HG03442 (cell line): Measurements from ENCODE around the gene CELF5.
A peak's percentile ranks its signal among the peaks of the same experiment; 100 is the strongest.
"Not testable (repeated sequence)": the region's sequence is repeated elsewhere in the genome, so short reads cannot be mapped to it uniquely, and the experiment has no call there.

Experiments used
- ATAC-seq: cut with Tn5 transposase; IDR thresholded peaks from one replicate; pipeline ENCODE4 v1.9.1; 2021; ENCODE audit warnings: mild to moderate bottlenecking, moderate library complexity; ENCODE audit not compliant: unreplicated experiment

The CELF5 gene

GRCh38 chr19:3270902-3271301 lies 46.4 kb downstream of the CELF5 start:
- no peak for ATAC-seq

- no peak for ATAC-seq
These were observed 48.0 kb downstream of the CELF5 start for GRCh38 chr19:3272401-3272931.

DNA sequence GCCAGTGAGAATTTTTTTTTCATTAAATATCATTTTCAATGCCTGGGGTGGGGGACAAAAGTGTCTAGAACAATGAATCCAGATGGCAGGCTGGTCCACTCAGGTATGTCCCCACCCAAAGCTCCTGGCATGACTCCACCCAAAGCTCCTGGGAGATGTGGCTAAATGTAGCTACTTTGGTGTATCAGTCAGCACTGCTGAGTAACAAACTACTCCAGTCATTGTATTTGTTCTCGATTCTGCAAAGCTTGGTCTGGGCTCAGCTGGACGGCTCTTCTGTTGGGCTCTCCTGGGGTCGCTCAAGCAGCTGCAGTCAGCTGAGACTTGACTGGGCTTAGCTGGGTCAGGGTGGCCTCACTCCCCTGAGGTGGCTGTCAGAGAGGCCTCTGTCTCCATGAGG lies 48.5 kb downstream of the CELF5 start:
- no peak for ATAC-seq

DNA sequence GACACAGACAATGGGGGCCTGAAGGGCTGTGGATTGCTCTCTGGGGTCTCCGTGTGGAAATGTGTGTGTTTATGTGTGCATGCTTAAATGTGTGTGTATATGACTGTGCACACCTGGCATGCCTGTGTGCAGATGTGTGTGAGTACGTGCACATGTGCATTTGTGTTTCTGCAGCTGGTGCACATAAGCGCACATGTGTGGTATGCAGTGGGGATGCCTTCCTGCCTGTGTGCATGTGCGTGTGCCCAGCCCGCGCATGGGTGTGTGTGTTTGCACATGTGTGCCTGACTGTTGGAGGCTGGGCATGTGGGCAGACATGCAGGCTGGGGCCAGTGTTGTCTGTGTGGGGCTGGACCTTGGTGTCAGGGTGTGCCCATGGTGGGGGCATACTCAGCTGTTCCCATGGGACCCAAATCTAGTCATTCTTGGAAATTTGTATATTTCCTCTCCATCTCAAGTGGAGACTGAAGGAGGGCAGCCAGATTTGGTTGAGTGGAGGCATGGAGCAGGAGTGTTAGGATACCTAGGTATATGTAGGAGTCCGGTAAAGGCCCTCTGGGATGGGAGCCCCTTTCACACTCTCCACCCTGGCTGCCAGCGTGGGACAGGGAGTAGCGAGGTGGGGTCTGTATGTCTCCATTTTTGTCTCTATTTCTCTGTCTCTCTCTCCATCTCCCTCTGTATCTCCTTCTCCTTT lies 49.9 kb downstream of the CELF5 start:
- no peak for ATAC-seq

GRCh38 chr19:3274942-3275582 lies 50.6 kb downstream of the CELF5 start:
- ATAC-seq = no peak

DNA sequence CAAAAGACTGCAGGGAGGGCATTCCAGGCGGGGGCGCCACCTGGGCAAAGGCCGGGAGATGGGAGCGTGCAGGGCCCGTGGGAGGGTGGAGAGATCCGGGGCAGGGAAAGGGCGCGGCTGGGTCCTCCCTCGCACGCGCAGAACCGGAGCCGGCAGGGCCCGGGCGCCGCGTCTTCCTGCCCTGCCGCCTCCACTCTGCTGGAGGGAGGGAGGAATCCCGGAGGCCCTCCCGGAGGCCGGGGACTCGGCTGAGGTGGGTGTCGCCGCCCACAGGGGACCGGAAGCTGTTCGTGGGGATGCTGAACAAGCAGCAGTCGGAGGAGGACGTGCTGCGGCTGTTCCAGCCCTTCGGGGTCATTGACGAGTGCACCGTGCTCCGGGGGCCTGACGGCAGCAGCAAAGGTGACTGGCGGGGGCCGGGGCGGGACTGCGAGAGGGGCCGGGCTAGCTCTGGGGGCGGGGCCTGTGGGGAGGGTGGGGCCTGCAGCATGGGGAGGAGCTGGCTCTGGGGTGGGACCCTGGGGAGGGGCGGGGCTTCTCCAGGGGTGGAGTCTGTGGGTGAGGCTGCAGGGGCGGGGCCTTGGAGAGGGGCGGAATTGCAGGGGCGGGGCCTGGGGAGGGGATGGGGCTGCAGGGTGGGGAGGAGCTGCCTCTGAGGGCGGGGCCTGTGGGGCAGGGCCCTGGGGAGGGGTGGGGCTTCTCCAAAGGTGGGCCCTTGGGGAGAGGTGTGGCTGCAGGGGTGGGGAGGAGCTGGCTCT lies 51.3 kb downstream of the CELF5 start:
- ATAC-seq = peak; percentile 57

DNA sequence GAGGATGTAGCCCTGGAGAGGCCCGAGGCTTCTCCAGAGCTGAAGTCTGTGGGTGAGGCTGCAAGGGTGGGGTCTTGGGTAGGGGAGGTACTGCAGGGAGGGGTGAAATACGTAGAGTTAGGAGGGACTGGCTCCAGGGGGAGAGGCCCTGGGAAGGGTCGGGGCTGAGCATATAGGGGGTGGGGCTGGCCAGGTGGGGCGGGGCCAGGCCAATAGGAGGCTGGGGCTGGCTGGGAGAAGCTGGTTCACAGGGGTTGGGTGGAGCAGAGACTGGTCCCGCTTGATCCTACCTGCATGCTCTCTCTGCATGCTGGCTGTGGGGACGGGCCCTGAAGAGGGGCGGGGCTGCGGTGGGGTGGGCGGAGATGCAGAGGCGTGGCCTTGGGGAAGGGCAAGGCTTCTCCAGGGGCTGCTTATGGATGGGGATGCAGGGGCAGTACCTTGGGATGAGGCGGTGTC lies 51.9 kb downstream of the CELF5 start:
- no peak for ATAC-seq

GRCh38 chr19:3277649-3278048 lies 53.2 kb downstream of the CELF5 start:
- ATAC-seq = no peak

DNA sequence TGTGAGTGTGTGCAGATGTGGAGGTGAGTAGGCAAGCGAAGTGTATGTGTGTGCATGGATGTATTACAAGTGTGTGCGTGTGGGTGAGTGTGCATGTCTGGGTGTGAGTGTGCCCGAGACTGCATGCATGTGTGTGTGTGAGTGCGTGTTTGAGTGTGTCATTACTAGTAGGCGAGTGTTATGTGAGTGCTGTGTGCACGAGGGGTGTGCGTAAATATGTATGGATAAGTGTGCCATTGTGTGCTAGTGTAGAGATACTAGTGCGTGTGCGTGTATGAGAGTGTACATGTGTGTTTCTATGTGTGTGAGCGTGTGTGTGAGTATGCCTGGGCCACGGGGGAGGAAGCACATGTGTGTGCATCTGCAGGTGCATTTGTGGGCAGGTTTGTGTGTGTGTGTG lies 53.8 kb downstream of the CELF5 start:
- ATAC-seq = no peak

GRCh38 chr19:3278749-3279148 lies 54.3 kb downstream of the CELF5 start:
- ATAC-seq = no peak

GRCh38 chr19:3279306-3279705 lies 54.8 kb downstream of the CELF5 start:
- no peak for ATAC-seq

GRCh38 chr19:3281026-3281425 lies 56.6 kb downstream of the CELF5 start:
- no peak for ATAC-seq

DNA sequence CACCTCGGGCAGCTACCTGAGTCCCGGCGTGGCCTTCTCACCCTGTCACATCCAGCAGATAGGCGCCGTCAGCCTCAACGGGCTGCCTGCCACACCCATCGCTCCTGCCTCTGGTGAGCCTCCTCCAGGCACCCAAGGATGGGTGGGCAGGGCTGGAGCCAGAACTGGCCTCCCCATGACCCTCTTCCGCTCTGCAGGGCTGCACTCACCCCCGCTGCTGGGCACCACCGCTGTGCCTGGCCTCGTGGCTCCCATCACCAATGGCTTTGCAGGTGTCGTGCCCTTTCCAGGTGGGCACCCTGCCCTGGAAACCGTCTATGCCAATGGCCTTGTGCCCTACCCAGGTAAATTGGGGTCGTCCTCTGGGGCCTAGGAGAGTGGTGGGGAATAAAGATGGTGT lies 57.7 kb downstream of the CELF5 start:
- no peak for ATAC-seq

DNA sequence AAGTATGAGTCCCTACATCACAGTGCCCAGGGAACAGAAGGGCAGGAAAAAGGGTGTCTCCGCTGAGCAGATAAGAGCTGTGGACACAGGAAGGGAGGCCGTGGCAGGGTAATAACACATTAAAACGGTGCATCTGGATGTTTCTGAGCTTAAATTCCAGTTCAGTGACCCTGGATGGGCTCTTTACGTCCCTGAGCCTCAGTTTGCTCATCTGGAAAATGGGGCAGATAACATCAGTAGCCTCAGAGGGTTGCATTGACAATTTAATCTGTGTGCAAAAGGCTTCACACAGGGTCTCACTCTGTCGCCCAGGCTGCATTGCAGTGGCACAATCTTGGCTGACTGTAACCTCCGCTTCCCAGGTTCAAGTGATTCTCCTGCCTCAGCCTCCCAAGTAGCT lies 58.1 kb downstream of the CELF5 start:
- no peak for ATAC-seq

DNA sequence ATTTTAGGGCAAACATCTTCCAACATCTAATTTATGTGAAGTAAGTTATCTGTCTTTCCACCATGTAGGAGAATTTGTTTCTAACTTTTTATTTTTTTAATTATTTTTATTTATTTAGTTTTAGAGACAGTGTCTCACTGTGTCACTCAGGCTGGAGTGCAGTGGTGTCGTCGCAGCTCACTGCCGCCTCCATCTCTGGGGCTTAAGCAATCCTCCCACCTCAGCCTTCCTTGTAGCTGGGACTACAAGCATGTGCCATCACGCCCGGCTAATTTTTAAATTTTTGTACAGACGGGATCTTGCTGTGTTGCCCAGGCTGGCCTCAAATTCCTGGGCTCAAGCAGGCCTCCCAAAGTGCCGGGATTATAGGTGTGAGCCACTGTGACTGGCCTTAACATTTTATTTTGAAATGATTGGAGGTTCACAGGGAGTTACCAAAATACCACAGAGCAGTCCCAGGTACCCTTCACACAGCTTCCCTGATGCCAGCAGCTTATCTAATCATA lies 58.8 kb downstream of the CELF5 start:
- no peak for ATAC-seq

- no peak for ATAC-seq
These were observed 59.6 kb downstream of the CELF5 start for GRCh38 chr19:3283886-3284657.

DNA sequence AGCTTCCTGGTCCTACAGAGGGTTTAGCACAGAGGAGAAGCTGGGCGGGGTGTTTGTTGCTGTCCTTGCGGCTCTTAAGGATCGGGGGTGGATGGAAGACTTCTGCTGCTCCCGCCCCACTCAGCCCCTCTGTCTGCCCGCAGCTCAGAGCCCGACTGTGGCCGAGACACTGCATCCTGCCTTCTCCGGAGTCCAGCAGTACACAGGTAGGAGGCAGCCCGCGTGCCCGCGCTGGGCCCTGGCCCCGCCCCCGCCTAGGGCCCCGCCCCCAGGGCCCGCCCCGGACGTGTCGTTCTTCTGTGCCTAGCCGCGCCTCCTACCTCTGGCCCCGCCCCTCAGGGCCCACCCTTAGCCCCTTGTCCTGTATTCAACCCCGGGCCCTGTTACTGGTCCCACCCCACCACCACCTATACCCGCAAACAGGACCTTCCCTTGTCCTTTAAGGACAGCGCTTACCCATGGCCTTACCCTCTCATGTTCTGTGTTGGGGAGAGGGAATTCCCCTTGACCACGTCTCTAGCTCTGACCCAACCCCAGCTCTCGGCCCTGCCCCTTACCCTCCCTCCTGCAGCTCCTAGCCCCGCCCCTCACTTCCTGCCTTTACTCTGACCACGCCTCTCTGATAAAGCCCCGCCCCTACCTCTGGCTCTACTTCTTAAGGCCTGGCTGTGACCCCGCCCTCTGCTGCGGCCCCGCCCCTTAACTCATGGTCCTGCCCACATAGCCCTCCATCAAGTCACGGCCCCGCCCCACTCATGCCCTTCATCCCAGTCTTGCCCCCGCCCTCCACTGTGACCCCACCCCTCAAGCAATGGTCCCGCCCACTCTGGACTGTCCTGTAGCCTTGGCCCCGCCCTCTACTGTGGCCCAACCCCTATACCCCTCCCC lies 60.5 kb downstream of the CELF5 start:
- ATAC-seq = no peak

DNA sequence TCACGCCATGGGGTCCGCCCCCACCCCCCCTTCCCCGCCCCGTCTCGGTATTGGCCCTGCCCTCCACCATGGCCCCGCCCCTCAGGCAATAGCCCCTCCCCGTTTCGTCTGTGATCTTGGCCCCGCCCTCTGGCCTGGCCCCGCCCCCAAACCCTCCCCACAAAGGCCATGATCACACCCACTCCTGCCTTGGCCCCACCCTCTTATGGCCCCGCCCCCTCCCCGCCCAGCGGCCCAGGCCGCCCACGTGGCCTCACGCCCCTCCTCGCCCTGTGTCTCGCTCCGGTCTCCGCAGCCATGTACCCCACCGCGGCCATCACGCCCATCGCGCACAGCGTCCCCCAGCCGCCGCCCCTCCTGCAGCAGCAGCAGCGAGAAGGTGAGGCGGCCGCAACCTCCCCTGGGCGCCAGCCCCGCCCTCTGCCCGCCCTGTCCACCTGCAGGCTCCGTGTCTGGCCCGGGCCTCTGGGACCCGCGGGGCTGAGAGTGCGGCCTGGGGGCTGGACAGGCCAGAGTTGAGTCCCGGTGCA lies 61.3 kb downstream of the CELF5 start:
- no peak for ATAC-seq

DNA sequence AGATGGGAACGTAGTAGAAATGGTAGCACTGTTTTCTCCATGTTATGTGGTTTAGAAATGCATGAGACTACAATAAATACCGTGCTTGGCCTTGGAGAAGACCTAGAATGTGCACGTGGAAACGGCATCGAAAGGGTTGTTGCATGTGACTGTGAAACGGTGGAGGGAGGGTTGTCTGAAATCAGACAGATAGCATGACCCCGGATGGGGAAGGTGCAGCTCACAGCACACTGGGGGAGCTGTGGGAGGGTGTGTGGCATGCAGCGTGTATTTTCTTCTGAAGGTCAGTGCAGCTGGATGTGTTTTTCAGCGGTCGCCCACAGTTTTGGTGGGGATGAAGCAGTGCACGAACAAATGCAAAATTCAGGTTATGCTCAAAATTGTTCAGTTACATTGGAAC lies 63.4 kb downstream of the CELF5 start:
- no peak for ATAC-seq

- not testable (repeated sequence) for ATAC-seq
These were observed 64.0 kb downstream of the CELF5 start for GRCh38 chr19:3288437-3288836.
